Smooth muscle cell of the brain vasculature (primary cell): ENCODE measurements around the gene SND1.
A peak's percentile ranks its signal among the peaks of the same experiment; 100 is the strongest.

Experiments
- DNase-seq: peaks from one replicate; pipeline ENCODE4 v3.0.0-alpha.2; 2012; ENCODE audit warnings: low read depth, low spot score

Gene SND1

DNA sequence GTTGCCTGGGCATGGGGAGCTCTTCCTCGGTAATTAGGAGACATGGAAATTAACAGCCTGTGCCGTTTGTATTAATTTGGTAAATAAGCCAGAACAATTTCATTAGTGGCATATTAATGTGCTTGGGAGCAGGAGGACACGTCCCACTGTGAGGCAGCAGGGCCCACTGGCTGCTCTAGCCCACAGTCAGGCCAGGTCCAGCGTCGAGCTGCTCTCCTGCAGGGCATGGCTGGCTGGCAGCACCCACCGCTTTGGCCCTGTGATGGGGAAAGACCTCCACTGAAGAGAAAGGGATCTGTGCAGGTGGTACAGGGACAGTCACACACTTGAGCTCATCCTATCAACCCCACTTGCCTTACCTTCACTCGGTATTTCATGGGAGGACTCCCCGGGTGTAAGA lies 416.8 kb downstream of the SND1 start:
- DNase-seq: no peak

DNA sequence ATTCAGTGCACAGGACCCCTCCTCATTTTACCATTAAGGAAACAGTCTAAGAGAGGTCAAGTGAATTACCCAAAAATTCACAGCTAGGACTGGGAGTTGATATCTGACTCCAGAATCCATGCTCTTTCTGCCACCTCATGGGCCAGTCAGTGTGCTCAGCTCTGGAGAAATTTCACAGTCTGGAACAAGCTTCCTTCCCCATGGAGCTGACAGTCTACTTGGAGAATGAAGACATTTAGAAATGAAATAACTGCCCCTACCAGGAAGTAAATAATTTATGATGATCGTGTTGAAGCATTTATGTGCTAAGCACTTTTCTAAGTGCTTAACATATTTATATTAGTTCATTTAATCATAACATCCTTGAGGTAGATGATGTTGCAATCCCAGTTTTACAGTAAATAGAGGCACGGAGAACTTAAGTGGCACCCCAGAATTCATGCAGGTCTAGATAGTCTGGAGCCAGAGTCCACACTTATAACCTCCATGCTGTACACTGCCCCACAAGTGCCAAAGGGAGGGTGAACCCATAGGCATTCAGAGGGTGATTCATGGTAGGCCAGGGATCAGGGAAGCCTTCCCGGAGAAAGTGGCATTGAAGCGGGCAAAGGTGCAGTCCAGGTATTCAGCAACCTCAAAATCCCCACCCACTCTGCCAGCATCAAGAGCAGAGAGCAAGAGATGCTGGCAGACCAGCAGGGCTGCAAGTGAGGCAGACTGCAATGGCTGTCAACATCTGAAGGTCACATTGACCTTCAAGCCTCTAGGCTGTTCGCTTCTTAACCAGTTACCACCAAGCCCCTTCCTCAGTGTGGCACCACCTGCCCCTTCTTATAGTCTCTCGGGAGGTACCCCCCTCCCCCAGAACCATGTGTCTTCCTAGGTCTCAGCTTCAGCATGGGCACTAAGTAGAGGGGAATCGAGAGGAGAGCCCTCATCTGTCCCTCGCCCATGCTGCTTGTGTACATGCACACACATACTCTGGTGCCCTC lies 417.7 kb downstream of the SND1 start:
- DNase-seq: no peak

DNA sequence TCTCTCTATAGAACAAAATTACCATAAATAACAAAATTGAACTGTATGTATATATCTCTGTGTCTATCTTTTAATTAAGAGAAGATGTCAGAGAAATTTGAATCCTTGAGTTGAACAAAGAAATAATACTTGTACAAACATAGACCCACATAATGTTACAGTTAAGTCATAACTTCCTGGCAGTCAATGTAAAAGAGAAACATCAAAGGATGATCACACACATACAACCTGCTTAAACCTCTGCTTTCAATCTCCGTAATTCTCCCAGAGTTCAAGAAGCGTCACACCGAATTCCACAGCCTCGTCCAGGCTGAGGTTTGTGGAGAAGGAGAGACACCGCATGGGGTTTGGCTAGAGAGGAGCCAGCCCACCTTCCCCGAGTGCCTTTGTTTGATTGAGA lies 419.4 kb downstream of the SND1 start:
- no peak for DNase-seq

DNA sequence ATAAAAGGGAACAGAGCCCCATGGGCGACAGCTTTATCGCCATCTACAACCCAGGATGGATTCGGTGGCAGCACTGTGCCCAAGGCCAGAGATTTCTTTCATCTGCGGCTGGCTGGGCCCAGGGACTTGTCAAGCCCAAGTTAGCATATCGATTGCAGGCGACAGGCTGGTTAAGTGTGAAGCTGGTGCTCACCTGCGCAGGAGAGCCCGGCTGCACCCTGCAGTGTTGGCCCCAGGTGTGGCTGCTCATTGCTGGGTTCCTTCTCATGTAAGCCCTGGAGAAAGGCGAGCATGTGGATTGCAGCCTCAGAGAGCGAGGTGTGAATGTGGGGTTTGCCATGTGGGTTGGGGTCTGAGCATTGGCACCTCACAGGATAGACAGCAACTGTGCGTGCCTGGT lies 419.8 kb downstream of the SND1 start:
- no peak for DNase-seq

DNA sequence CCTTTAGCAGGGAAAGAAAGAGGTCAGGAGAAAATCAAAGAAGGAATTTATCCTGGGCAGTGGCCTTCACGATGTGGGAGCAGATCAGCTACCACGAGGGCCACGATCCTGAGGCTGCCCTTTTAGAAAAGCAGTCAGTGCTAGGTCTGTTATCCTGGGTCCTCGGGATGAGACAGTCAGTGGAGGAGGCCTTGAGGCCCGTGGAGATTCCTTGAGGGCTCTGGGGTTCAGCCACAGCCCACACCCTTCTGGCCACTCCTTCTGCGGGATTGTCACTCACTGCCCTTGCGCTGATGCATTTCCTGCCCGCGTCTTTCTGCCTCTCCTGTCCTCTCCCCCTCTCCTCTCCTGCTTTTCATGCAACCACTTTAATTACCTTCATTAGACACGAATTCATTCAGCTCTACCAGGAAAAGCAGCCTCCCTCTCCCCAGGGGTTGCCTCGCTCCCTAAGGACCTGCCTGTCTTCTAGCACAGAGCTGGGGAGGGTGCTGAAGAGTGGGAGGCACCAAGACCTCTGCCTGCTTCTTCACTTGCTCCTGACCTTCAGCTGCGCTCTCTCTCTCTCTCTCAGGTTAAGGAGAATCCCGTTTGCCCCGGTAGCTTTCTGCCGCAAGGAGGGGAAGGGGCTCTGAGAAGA lies 421.8 kb downstream of the SND1 start:
- no peak for DNase-seq

DNA sequence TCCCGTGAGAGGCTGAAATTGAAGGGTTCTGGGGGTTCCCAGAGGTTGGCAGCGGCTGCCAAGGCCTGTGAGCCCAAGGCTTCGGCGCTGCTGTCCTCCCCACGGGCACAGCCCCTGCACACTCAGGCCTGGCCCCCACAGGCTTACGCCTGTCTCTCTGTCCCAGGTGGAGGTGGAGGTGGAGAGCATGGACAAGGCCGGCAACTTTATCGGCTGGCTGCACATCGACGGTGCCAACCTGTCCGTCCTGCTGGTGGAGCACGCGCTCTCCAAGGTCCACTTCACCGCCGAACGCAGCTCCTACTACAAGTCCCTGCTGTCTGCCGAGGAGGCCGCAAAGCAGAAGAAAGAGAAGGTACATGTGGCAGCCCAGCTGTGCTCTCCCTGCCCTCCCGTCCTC lies 422.3 kb downstream of the SND1 start:
- DNase-seq: no peak

DNA sequence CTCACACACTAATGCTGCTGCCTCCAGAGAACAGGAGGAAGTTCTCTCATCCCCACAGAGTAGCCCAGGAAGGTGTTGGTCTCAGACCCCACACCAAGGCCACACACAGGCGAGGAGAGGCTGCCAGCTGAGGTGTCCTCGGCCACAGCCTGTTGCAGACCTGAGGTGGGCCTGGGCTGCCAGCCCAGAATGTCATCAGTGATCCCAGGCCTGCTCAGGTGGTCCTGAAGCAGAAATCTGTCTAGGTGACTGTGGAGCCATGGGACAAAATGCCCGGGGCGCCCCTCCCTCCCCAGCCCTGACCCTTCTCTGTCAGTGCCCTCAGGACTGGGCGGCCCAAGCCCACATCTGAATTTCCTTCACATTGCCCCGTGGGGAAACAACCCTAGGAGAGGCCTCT lies 422.7 kb downstream of the SND1 start:
- DNase-seq: no peak

DNA sequence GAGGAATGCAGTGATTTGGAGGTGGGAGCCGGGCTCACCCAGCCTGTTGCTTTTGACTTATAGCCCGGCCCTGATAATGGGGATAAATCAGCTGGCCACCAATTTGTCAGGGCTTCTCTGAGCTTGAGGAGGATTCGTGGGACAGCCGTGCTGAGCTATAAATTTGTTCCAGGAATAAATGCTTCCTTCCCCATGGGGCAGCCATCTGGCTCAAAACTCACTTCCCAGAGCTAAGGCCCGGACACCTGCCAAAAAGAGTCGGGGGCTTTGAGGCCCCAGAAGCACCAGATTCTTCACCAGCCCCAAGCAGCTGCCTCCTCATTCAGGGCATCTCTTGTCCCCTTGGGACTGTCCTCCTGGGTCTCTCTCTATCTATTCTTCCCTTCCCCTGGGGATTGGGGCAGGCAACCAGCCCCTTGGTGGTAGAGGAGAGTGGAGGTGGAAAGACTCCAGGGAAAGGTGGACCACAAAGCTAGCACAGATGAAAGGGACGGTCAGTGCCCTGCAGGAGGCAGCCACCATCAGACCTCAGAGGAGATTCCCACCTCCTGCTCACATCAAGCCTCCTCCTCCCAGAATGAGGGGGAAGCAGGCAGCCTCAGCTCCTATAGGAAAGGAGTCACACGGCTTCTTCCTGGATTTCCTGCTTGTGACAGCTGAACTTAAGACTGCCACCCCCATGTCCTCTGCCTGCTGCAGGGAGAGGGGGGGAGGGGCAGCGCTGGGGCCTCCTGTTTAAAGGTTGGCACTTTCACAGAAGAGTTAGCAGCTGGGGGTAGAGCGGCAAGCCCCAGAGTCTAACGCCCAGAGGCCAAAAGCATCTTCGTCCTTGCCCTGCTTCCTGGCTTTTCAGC lies 423.5 kb downstream of the SND1 start:
- no peak for DNase-seq

DNA sequence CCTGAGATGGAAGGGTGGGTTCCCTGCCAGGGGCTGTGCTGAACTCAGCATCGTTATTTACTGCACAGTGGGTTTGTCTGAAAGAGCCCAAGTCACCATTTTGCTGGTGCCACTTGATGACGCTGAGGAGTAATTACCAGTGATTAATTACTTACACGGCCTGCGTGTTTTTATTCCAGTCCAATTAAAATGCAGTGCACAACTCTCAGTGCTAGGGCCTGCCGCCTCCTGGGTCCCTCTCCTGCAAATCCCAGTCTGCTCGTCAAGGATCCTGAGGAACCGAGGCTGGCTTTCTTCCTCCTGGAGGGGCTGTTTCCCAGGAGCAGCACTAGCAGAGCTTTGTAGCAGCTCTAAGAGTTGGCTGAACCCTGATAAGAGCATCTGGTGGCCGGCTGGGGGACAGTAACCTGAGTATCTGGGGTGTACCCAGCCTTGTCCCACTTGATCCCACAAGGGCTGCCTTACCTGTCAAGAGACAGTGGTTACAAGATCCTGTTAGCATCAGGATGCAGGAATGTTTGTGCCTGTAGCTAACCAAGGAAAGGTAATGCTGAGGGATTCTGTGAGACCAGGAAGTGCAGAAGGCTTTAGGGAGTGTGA lies 424.3 kb downstream of the SND1 start:
- no peak for DNase-seq

DNA sequence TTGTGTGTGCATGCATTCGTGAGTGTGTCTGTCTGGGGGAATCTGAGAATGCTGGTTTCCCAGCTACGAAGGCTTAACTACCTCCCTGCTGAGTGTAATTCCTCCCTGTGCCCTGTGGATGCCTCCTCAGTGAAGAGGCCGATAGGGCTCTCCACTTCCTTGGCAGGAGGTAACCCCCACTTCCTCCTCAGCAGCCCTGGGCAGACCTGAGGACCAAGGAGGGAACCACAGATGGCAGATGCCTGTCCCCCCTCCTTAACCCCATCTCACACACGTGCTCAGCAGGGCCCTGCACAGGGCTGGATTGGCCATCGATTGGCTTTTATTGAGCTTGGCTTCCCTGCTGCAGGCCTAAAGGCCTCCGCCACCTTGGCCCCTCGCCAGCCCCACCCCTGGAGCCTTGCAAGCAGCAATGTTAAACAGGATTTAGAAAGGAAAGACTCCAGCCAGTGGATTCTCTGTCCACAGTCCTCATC lies 424.8 kb downstream of the SND1 start:
- DNase-seq: peak; percentile 55

DNA sequence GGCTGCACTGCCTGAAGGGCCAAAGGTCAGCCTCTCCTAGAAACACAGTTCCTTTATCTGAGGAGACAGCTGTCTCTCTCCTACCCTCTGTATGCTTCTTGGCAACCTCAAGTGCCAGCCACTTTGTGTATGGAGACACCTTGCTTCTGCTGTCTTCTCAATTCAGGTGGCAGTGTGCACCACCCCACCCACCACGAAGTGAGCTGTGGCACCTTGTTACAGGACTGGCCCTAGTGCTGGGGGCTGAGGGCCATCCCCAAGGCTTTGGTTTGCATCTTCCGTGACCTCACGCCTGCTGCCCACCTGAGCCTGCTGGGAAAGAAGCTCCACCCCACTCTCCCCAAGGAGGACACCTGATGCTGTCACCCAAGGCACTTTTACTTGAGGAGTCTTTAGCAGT lies 426.3 kb downstream of the SND1 start:
- DNase-seq: no peak

DNA sequence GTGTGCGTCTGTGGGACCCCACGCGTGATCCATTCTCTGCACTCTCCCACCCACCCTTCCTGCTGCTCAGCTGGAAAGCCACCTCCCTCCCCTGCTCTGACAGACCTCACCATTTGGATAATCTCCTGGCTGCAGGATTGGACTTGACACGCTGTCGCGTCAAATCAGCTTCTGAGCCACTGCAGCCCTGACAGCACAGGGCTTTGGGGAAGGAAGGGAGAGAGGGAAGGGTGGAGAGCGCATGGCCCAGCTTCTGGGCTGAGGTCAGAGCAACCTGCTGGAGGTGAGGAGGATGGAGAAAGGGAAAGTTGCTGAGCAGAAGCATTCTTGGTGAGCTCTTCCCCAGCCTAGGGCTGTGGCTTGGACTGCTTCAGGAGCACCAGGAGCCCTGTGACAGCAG lies 428.2 kb downstream of the SND1 start:
- DNase-seq: no peak

DNA sequence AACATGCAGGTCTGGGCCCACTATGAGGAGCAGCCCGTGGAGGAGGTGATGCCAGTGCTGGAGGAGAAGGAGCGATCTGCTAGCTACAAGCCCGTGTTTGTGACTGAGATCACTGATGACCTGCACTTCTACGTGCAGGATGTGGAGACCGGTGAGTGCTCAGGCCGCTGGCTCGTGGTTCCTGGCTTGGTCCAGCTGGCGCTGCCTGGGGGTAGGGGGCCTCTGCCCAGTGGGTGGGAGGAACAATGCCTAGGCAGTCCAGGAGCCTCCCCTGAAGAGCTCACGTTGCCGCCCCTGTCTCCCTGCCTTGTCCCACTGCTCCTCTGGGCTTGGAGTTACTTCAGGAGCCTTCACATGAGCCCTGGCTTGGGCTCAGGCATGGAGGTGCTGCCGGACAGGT lies 429.4 kb downstream of the SND1 start:
- no peak for DNase-seq

DNA sequence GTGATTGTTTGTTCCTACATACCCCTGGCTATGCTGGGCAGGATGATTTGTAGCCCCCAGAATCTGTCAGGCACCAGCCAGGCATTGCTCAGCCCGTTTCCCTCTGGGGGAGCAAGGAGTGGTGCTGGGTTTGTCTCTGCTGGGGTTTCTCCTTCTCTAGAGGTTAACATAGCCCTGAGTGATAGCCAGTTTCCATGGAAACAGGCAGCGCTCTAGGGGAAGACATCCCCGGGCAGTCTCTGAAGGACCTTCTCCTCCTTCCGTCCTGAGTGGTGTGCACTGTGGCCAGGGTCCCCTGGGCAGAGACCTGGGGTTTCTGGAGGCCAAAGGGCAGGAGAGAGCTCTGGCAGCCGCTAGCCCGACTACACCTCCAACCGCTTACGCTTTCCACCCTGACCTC lies 429.8 kb downstream of the SND1 start:
- no peak for DNase-seq

DNA sequence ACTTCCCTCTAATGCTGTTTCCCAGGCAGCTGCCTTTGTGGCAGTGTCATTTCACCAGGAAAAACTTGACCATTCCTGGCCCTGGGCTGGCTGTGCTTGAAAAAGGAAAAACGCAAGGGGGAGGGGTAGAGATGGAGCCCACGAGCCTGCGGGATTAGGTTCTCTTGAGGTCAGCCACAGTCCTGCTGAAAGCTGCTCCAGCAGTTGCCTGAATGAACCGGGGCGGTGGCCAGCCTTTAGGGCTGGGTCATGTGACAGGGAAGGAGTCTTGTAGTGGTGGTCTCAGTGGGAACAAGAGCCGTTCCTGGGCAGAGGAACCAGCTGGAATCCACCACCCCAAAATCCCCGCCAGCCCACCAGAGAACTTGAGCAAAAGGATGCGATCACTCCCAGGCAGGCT lies 430.4 kb downstream of the SND1 start:
- no peak for DNase-seq

DNA sequence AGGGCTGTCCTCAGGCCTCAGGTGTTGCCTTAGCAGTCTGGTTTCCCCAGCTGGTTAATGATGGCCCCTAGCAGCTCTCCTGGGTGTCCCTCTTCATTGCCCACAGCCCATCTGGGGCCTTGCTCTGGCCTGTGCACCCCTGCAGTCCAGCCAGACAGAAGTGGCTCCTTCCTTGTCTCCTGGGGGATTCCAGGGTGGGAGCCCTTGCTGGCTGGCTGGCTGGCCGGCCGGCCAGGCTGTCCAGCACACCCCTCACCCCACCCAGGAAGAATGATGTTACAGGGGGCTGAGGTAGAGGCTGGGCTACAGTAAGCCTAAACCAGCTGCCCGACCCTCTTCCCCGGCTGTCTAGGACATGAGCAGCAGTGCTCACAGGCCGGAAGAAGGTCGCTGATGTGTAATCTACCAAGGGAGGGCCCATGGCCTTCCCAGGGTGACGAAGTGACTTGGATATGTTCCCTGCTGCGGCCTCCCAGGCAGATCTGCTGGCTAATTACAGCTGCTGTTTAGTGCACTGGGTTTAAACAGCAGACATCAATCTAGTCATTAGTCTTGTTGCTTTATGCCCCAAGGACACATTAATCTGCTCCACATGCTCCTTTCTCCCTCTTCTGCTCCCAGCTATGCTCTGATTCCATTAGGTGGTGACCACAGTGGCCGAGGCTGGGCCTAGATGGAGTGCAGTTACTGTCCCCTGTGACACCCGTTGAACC lies 433.1 kb downstream of the SND1 start:
- no peak for DNase-seq

DNA sequence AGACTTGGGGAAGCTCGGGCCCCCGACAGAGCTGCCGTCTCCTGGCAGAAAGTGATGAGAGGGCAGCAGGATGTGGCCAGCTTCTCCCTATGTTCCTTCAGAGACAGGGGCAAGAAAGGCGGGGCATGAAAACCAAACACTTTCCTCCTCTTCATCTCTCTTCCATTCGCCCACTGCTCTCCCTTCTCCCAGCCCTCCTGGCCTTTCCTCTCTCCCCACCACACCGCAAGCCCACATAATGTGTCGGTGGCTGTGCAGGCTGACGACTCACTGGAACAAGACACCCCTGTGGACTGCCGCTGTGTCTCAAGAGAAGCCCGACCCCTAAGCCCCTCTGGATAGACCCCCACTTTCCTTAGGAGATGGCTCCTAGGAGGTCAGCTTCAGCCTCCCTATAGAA lies 438.5 kb downstream of the SND1 start:
- DNase-seq: no peak

DNA sequence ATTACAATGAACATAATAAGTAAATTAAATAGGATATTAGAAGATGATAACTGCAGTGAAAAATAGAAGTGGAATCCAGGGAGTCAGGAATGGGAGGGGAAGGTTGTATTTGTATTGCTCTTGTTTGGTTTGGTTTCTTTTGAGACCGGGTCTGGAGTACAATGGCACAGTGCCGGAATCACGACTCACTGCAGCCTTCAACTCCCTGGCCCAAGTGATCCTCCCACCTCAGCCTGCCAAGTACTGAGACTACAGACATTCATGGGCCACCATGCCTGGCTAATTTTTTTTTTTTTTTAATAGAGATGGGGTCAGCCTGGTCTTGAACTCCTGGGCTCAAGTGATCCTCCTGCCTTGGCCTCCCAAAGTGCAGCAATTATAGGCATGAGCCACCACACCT lies 439.1 kb downstream of the SND1 start:
- no peak for DNase-seq

DNA sequence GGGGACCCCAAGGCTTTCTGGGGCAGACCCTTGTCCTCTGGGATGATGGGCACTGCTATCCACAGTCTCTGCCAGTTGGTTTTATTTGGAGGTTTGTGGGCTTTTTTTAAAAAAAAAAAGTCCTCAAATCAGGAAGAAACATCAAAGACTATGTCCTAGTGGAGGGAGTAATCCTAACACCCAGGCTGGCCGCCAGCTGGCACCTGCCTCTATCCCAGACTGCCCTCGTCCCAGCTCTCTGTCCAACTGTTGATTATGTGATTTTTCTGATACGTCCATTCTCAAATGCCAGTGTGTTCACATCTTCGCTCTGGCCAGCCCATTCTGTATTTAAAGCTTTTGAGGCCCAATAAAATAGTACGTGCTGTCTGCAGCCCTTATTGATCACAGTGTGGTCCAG lies 440.2 kb downstream of the SND1 start:
- DNase-seq: no peak

DNA sequence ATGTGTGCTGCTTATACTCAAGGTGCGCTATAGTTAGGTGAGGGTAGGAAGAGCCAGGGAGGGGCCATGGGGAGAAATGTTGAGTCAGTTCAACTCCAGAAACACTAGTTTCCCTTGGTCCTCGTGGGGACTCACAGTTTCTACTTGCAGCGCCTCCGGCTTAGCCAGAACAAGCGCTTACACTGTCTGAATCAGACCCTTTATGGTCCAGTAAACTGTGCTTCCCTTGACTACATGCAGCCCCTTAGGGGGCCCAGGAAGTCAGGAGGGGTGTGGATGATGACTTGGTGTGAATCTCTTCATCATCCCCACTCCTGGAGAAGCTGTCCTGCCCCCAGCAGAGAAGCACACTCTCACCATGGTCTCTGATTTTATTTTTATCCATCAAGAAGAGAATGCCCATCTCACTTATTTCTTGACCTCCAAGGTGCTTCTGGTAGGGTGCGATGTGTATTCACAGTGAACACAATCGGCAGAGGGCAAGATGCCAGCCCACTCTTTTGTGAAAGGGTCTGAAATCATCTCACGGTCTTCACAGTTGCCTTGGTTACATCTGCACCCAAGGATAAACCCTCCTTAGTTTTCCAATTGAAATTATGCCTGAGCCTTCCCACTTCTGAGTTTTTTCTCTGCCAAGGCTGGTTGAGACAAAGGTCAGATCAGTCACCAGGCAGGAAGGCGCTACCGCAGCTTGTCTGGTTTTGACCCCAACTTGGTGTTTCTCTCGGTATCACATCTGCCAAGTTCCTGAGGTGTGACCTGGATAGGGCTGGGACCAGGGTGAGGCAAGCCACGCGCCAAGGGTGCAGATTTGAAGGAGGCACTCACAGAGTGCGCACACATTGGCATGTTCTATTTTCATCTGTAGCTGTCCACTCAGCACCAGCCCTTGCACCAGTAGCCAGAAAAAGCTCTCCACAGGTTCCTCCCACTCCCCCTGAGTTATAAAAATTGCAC lies 441.9 kb downstream of the SND1 start:
- DNase-seq: no peak
